ENCODE measurements around the gene ABI3BP.

Gene ABI3BP

GRCh38 chr3:100932491-100932890 lies 60.7 kb downstream of the ABI3BP start:
- no peak for DNase-seq

- DNase-seq: no peak
Observed at GRCh38 chr3:100928638-100929428, 64.4 kb downstream of the ABI3BP start.

GRCh38 chr3:100927775-100928174 lies 65.4 kb downstream of the ABI3BP start:
- no peak for DNase-seq

- DNase-seq: no peak
Observed at GRCh38 chr3:100915706-100916495, 77.3 kb downstream of the ABI3BP start.

GRCh38 chr3:100913870-100914648 lies 79.2 kb downstream of the ABI3BP start:
- no peak for DNase-seq

GRCh38 chr3:100912976-100913545 lies 80.2 kb downstream of the ABI3BP start:
- no peak for DNase-seq

GRCh38 chr3:100912571-100912970 lies 80.7 kb downstream of the ABI3BP start:
- no peak for DNase-seq

- DNase-seq: no peak
Observed at GRCh38 chr3:100911956-100912355, 81.3 kb downstream of the ABI3BP start.

GRCh38 chr3:100910986-100911385 lies 82.2 kb downstream of the ABI3BP start:
- no peak for DNase-seq

- no peak for DNase-seq
Observed at GRCh38 chr3:100902572-100902971, 90.6 kb downstream of the ABI3BP start.

GRCh38 chr3:100900671-100901335 lies 92.4 kb downstream of the ABI3BP start:
- no peak for DNase-seq

GRCh38 chr3:100899440-100900091 lies 93.7 kb downstream of the ABI3BP start:
- no peak for DNase-seq

- no peak for DNase-seq
Observed at GRCh38 chr3:100898681-100899080, 94.5 kb downstream of the ABI3BP start.

GRCh38 chr3:100896994-100897393 lies 96.2 kb downstream of the ABI3BP start:
- no peak for DNase-seq

GRCh38 chr3:100893590-100893989 lies 99.6 kb downstream of the ABI3BP start:
- no peak for DNase-seq

GRCh38 chr3:100893108-100893507 lies 100.1 kb downstream of the ABI3BP start:
- no peak for DNase-seq

GRCh38 chr3:100891827-100892226 lies 101.4 kb downstream of the ABI3BP start:
- no peak for DNase-seq

- no peak for DNase-seq
Observed at GRCh38 chr3:100891033-100891432, 102.2 kb downstream of the ABI3BP start.

- no peak for DNase-seq
Observed at GRCh38 chr3:100888881-100889280, 104.3 kb downstream of the ABI3BP start.

- no peak for DNase-seq
Observed at GRCh38 chr3:100882571-100882984, 110.6 kb downstream of the ABI3BP start.

- DNase-seq: no peak
Observed at GRCh38 chr3:100880845-100881244, 112.4 kb downstream of the ABI3BP start.

GRCh38 chr3:100880072-100880471 lies 113.1 kb downstream of the ABI3BP start:
- DNase-seq: no peak
